HepG2 (cell line): ENCODE measurements around the gene SDCCAG8.

Source experiments
- ATF7 ChIP-seq, 2 experiments: fragments of 450-650 bp in 1 of 2; sonication (generic) in 1 of 2; formaldehyde crosslinking in 1 of 2; IDR thresholded peaks; 2 replicates each; pipeline versions ENCODE4 v1.4.0 to v1.6.1; 2016 to 2020; ENCODE audit warnings: antibody characterized with exemption in 1 of 2, mild to moderate bottlenecking in 1 of 2, missing genetic modification reagents in 1 of 2
- DMAP1 ChIP-seq: IDR thresholded peaks from 2 replicates; pipeline ENCODE4 v1.6.1; 2016
- HDAC6 ChIP-seq: fragments of 200-600 bp; sonication (generic); IDR thresholded peaks from 2 replicates; pipeline ENCODE4 v1.7.0; 2017; ENCODE audit warnings: mild to moderate bottlenecking, antibody characterized with exemption, low read length, low read depth
- NFE2L1 ChIP-seq: sonication (generic); formaldehyde crosslinking; IDR thresholded peaks from 2 replicates; pipeline ENCODE4 v1.4.0; 2020; ENCODE audit warnings: missing genetic modification reagents, mild to moderate bottlenecking, borderline replicate concordance
- PAX8 ChIP-seq: sonication (generic); formaldehyde crosslinking; IDR thresholded peaks from 2 replicates; pipeline ENCODE4 v1.8.0; 2022; ENCODE audit warnings: mild to moderate bottlenecking, missing genetic modification reagents, borderline replicate concordance
- POLR2A ChIP-seq, 2 experiments: IDR thresholded peaks; 2 replicates each; pipeline ENCODE4 v1.6.1; 2011; ENCODE audit warnings: low read depth in 2 of 2, low read length in 2 of 2, mild to moderate bottlenecking in 1 of 2, moderate library complexity in 1 of 2; ENCODE audit not compliant: insufficient read depth in 1 of 2
- POLR2AphosphoS5 ChIP-seq: IDR thresholded peaks from 2 replicates; pipeline ENCODE4 v1.6.1; 2012; ENCODE audit warnings: low read depth, low read length
- SMARCE1 ChIP-seq: fragments of 450-650 bp; IDR thresholded peaks from 2 replicates; pipeline ENCODE4 v1.6.1; 2017; ENCODE audit warnings: borderline replicate concordance
- SYNCRIP ChIP-seq: fragments of 200-400 bp; formaldehyde crosslinking; IDR thresholded peaks from 2 replicates; pipeline ENCODE4 v1.6.1; 2018; ENCODE audit warnings: mild to moderate bottlenecking, low read depth, low read length; ENCODE audit not compliant: insufficient read depth
- ZBTB8A ChIP-seq: sonication (generic); formaldehyde crosslinking; IDR thresholded peaks from 2 replicates; pipeline ENCODE4 v1.4.0; 2020; ENCODE audit warnings: mild to moderate bottlenecking, low read depth, missing genetic modification reagents, borderline replicate concordance

DNA sequence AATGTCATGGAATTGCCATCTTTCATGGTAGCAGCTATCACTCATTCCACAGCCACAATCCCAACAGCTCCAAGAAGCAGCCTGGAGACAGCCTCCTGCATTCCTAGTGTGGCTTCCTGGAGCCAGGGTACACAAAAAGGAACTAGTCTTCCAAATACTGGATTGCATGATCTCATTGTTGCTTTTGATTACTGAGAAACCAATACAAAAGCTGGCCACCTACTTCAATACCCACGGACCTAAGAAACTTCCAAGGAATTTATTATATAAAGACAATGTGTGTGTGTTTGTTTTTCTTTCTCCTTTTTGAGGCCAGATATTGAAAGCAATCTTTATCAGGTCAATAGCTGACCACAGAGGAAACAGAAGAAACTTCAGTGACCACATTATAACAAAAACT lies 26.3 kb upstream of the SDCCAG8 start:
- TF ChIP-seq POLR2AphosphoS5 = no peak
- no peak for TF ChIP-seq PAX8
- TF ChIP-seq ATF7 (IDR thresholded peaks at IDR 0.05) = no peak
- no peak for TF ChIP-seq ATF7 (CRISPR knock-in tag; IDR thresholded peaks at IDR 0.05)
- no peak for TF ChIP-seq HDAC6
- no peak for TF ChIP-seq POLR2A (IDR thresholded peaks at IDR 0.05; ENCODE audit: insufficient read depth in 1 of 2, low read depth in 2 of 2, low read length in 2 of 2)
- TF ChIP-seq DMAP1 = no peak
- no peak for TF ChIP-seq NFE2L1 (CRISPR knock-in tag)
- TF ChIP-seq SMARCE1 = no peak
- TF ChIP-seq ZBTB8A (CRISPR knock-in tag) = no peak
- TF ChIP-seq SYNCRIP = no peak
